ENCODE measurements around the gene COL18A1. TPM values are rescaled to one million over a fixed set of nuclear protein-coding genes. Genes with fewer than 3 reads are reported as not detected.
"Not testable (repeated sequence)": the region's sequence is repeated elsewhere in the genome, so short reads cannot be mapped to it uniquely, and the experiment has no call there.

COL18A1 gene
- total RNA-seq, 1 experiment from 2014 or later: 676 TPM

- H3K27ac ChIP-seq (ENCODE audit: low read length): peak overlapping the region; percentile 93
- in situ Hi-C loops (cut with HindIII; ENCODE audit: low pct_unique_long_range_greater_than_20kb, low sequenced_read_pairs): no loop called here
- POLR2A ChIA-PET: no interaction called here
These were observed 42.2 kb upstream of the COL18A1 start for GRCh38 chr21:45362748-45363145.

DNA sequence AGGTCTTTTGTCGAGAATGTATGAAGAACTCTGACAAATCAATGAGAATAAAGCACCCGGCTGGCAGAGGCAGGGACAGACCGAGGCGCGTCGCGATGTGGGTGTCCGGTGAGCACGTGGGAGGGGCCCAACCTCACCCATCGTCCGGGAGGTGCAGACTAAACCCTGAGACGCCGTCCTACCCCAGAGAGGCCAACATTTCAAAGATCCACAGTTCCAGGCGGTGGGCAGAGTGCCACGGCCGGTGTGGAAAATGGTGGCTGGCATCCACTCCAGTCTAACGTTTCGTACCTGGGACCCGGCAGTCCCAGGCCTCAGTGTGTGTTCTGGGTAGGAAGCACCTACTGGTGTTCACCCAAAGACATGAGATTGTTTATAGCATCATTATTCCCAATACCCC is 41.7 kb upstream of the COL18A1 start:
- BruUV-seq (replicated peaks); H3K36me3 ChIP-seq (ENCODE audit: control insufficient read depth, insufficient read depth, low read length); intact Hi-C loops (cut with micrococcal nuclease; ENCODE audit: unreplicated experiment); ATAC-seq; H3K27me3 ChIP-seq (ENCODE audit: control insufficient read depth, insufficient read depth, low read length); in situ Hi-C loops (cut with HindIII; ENCODE audit: low pct_unique_long_range_greater_than_20kb, low sequenced_read_pairs); POLR2A ChIA-PET; DNase-seq (ENCODE audit: low read depth, low spot score); H3K9me3 ChIP-seq (ENCODE audit: control insufficient read depth, insufficient read depth, low read depth, low read length); H3K4me3 ChIP-seq (ENCODE audit: low read depth in 2 of 2, low read length in 2 of 2); CTCF ChIA-PET: not testable (repeated sequence)
- peak overlapping the region; percentile 93 for H3K27ac ChIP-seq (ENCODE audit: low read length)
- peaks cover 71% of the 10 kb centered on the region for H3K4me1 ChIP-seq (ENCODE audit: control insufficient read depth, insufficient read depth, low read length)

More at GRCh38 chr21:45362748-45363145, 42.2 kb upstream of the COL18A1 start:
- Histone ChIP-seq H3K9me3 (ENCODE audit: control insufficient read depth, insufficient read depth, low read depth, low read length) (no peaks in the 10 kb centered on the region), H3K4me3 (ENCODE audit: low read depth in 2 of 2, low read length in 2 of 2) (no peak overlapping the region), H3K36me3 (ENCODE audit: control insufficient read depth, insufficient read depth, low read length) (no peaks in the 10 kb centered on the region), H3K27me3 (ENCODE audit: control insufficient read depth, insufficient read depth, low read length) (no peaks in the 10 kb centered on the region), H3K4me1 (ENCODE audit: control insufficient read depth, insufficient read depth, low read length) (peaks cover 67% of the 10 kb centered on the region)
- no TSS peak for BruUV-seq (replicated peaks)
- ATAC-seq: no peak
- no peak for DNase-seq (ENCODE audit: low read depth, low spot score)
- intact Hi-C loops (cut with micrococcal nuclease; ENCODE audit: unreplicated experiment): no loop called here
- TF ChIP-seq SIN3A (IDR thresholded peaks at IDR 0.05; ENCODE audit: borderline replicate concordance, insufficient read depth, low read depth, low read length) (no peak), TCF7L2 (IDR thresholded peaks at IDR 0.05; ENCODE audit: low read depth, low read length) (no peak), POLR2AphosphoS5 (IDR thresholded peaks at IDR 0.05; ENCODE audit: low read depth, low read length) (no peak)
- TF ChIP-seq, protein P1, sequence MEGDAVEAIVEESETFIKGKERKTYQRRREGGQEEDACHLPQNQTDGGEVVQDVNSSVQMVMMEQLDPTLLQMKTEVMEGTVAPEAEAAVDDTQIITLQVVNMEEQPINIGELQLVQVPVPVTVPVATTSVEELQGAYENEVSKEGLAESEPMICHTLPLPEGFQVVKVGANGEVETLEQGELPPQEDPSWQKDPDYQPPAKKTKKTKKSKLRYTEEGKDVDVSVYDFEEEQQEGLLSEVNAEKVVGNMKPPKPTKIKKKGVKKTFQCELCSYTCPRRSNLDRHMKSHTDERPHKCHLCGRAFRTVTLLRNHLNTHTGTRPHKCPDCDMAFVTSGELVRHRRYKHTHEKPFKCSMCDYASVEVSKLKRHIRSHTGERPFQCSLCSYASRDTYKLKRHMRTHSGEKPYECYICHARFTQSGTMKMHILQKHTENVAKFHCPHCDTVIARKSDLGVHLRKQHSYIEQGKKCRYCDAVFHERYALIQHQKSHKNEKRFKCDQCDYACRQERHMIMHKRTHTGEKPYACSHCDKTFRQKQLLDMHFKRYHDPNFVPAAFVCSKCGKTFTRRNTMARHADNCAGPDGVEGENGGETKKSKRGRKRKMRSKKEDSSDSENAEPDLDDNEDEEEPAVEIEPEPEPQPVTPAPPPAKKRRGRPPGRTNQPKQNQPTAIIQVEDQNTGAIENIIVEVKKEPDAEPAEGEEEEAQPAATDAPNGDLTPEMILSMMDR (IDR thresholded peaks at IDR 0.05): no peak
- TF ChIP-seq, protein P2, sequence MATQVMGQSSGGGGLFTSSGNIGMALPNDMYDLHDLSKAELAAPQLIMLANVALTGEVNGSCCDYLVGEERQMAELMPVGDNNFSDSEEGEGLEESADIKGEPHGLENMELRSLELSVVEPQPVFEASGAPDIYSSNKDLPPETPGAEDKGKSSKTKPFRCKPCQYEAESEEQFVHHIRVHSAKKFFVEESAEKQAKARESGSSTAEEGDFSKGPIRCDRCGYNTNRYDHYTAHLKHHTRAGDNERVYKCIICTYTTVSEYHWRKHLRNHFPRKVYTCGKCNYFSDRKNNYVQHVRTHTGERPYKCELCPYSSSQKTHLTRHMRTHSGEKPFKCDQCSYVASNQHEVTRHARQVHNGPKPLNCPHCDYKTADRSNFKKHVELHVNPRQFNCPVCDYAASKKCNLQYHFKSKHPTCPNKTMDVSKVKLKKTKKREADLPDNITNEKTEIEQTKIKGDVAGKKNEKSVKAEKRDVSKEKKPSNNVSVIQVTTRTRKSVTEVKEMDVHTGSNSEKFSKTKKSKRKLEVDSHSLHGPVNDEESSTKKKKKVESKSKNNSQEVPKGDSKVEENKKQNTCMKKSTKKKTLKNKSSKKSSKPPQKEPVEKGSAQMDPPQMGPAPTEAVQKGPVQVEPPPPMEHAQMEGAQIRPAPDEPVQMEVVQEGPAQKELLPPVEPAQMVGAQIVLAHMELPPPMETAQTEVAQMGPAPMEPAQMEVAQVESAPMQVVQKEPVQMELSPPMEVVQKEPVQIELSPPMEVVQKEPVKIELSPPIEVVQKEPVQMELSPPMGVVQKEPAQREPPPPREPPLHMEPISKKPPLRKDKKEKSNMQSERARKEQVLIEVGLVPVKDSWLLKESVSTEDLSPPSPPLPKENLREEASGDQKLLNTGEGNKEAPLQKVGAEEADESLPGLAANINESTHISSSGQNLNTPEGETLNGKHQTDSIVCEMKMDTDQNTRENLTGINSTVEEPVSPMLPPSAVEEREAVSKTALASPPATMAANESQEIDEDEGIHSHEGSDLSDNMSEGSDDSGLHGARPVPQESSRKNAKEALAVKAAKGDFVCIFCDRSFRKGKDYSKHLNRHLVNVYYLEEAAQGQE (IDR thresholded peaks at IDR 0.05; ENCODE audit: insufficient read depth in 1 of 2, low read depth in 2 of 2, low read length in 1 of 2): no peak
- CTCF ChIA-PET: interaction anchor here (0.9 kb wide), 1 partner anchor 67 kb away, joined by 3 read pairs; no protein-coding TSS in a partner anchor

GRCh38 chr21:45363921-45364467 is 41.0 kb upstream of the COL18A1 start:
- ATAC-seq: peak; percentile 69
- H3K9me3 ChIP-seq (ENCODE audit: control insufficient read depth, insufficient read depth, low read depth, low read length): no peaks in the 10 kb centered on the region
- DNase-seq (ENCODE audit: low read depth, low spot score): peak; percentile 88
- BruUV-seq (replicated peaks): no TSS peak
- no peak overlapping the region for H3K4me3 ChIP-seq (ENCODE audit: low read depth in 2 of 2, low read length in 2 of 2)
- peaks cover 70% of the 10 kb centered on the region for H3K4me1 ChIP-seq (ENCODE audit: control insufficient read depth, insufficient read depth, low read length)
- ChIA-PET CTCF (no interaction called here), POLR2A (interaction anchor here (0.8 kb wide), 1 partner anchor 35 kb away, joined by 3 read pairs; no protein-coding TSS in a partner anchor)
- H3K27me3 ChIP-seq (ENCODE audit: control insufficient read depth, insufficient read depth, low read length): no peaks in the 10 kb centered on the region
- intact Hi-C loops (cut with micrococcal nuclease; ENCODE audit: unreplicated experiment) (no loop called here), in situ Hi-C loops (cut with HindIII; ENCODE audit: low pct_unique_long_range_greater_than_20kb, low sequenced_read_pairs) (no loop called here)
- H3K36me3 ChIP-seq (ENCODE audit: control insufficient read depth, insufficient read depth, low read length): no peaks in the 10 kb centered on the region
- peak overlapping the region; percentile 93 for H3K27ac ChIP-seq (ENCODE audit: low read length)
- TF ChIP-seq, protein P2 (IDR thresholded peaks at IDR 0.05; ENCODE audit: insufficient read depth in 1 of 2, low read depth in 2 of 2, low read length in 1 of 2): no peak
- TF ChIP-seq POLR2AphosphoS5 (IDR thresholded peaks at IDR 0.05; ENCODE audit: low read depth, low read length) (no peak; the same call in 1 of the 2 replicates), TCF7L2 (IDR thresholded peaks at IDR 0.05; ENCODE audit: low read depth, low read length) (no peak; the same call in 1 of the 2 replicates), SIN3A (IDR thresholded peaks at IDR 0.05; ENCODE audit: borderline replicate concordance, insufficient read depth, low read depth, low read length) (no peak)
- TF ChIP-seq, protein P1 (IDR thresholded peaks at IDR 0.05): no peak

Data from Panc1 (cell line).